GM10266 (cell line): Measurements from ENCODE around the gene VWA8.
A peak's percentile ranks its signal among the peaks of the same experiment; 100 is the strongest.

Source experiments
- DNase-seq: peaks from one replicate; pipeline ENCODE4 v3.0.0; 2012; ENCODE audit errors: extremely low spot score
- TF ChIP-seq, protein P1 (sequence below): IDR thresholded peaks from 2 replicates; pipeline ENCODE4 v1.5.1; 2012; ENCODE audit warnings: mild to moderate bottlenecking, low read depth; ENCODE audit not compliant: control insufficient read depth, insufficient read depth; ENCODE audit errors: missing control alignments

Gene VWA8

DNA sequence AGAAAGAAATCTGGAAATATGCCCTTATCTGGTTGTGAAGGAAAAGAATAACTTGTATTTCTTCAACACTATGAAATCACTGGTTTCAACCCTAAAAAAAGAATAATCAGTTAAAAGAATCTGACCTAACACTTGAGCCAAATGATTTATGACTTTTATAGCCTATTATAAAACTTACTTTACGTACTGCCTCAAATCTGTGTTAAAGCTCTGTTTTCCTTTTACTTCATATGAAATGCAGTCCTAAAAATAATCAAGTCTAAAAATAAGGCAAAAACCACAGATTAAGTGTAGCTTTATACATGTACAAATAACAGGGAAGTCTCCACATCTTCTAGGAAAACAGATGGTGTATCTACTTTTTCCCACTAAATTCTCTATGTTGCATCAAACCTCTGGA, 101.3 kb downstream of the VWA8 start:
- DNase-seq, result no peak

DNA sequence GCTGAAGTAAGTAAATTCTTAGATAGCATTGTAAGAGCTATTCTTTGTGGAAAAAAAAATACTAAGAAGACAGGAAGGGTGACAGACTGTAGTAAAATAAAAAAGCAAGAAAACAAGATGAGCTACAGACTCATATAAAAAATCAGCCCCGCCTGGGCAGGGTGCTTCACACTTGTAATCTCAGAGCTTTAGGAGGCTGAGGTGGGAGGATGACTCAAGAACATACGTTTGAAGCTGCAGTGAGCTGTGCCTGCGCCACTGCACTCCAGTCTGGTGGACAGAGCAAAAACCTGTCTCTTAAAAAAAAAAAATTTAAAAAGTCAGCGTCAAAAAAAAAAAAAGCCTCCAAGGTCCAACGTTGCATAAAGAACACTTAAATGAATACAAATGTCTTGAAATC, 102.1 kb downstream of the VWA8 start:
- TF ChIP-seq, protein P1, sequence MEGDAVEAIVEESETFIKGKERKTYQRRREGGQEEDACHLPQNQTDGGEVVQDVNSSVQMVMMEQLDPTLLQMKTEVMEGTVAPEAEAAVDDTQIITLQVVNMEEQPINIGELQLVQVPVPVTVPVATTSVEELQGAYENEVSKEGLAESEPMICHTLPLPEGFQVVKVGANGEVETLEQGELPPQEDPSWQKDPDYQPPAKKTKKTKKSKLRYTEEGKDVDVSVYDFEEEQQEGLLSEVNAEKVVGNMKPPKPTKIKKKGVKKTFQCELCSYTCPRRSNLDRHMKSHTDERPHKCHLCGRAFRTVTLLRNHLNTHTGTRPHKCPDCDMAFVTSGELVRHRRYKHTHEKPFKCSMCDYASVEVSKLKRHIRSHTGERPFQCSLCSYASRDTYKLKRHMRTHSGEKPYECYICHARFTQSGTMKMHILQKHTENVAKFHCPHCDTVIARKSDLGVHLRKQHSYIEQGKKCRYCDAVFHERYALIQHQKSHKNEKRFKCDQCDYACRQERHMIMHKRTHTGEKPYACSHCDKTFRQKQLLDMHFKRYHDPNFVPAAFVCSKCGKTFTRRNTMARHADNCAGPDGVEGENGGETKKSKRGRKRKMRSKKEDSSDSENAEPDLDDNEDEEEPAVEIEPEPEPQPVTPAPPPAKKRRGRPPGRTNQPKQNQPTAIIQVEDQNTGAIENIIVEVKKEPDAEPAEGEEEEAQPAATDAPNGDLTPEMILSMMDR, result no peak

More for the DNA sequence above, 101.3 kb downstream of the VWA8 start:
- TF ChIP-seq, protein P1, result no peak

DNA sequence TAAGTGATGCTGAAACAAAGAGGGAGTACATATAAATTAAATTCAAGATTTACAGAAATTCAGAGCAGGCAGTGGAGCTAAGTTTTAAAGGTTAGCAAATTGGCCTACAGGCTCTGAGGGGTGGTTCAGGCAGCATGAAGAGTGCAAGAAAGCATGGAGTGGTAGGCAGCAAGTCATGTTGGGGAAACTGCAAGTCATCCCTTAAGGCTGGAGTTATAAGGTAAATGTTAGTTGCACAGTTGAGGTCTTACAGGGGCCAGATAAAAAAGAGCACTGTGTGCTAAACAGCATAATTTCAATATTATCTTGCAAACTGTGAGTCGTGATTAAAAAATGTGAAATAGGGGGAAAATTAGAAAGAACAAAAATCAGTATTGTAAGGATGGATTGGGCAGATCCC, 106.2 kb downstream of the VWA8 start:
- DNase-seq, result no peak

More for the DNA sequence above, 102.1 kb downstream of the VWA8 start:
- no peak for DNase-seq

DNA sequence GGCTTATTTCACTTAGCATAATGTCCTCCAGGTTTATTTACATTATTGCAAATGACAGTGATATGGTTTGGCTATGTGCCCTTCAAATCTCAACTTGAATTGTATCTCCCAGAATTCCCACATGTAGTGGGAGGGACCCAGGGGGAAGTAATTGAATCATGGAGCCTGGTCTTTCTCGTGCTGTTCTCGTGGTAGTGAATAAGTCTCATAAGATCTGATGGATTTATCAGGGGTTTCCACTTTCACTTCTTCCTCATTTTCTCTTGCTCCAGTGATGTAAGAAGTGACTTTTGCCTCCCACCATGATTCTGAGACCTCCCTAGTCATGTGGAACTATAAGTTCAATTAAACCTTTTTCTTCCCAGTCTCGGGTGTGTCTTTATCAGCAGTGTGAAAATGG, 109.6 kb downstream of the VWA8 start:
- no peak for DNase-seq
- TF ChIP-seq, protein P1, result no peak

More for the DNA sequence above, 106.2 kb downstream of the VWA8 start:
- TF ChIP-seq, protein P1, result no peak

DNA sequence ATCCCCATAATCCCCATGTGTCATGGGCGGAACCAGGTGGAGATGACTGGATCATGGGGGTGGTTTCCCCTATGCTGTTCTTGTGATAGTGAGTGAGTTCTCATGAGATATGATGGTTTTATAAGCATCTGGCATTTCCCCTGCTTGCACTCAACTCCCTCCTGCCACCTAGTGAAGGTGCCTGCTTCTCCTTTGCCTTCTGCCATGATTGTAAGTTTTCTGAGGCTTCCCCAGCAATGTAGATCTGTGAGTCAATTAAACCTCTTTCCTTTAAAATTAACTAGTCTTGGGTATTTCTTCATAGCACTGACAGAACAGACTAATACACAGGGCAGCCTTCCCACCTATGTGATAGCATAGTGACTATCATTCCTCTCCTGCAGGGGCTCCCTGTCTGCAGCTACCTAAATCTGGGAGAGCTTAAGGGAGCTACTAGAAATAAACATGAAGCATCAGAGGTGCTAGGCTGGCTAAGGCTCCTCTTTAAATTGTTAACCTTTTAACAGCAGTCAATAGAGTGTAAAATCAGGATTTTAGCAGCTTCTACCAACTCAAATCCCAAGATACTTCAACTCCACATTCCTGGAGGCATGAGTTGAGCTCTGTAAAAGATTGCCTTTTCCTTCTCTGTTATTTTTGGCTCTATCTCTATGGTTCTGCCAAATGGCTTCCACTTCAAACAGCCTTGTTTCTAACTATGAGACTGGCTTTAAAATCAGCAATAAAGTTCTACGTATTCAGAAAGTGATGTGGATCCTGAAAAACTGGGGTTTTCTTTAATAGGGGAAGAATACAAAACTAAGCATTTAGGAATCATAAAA, 112.3 kb downstream of the VWA8 start:
- DNase-seq, result no peak

DNA sequence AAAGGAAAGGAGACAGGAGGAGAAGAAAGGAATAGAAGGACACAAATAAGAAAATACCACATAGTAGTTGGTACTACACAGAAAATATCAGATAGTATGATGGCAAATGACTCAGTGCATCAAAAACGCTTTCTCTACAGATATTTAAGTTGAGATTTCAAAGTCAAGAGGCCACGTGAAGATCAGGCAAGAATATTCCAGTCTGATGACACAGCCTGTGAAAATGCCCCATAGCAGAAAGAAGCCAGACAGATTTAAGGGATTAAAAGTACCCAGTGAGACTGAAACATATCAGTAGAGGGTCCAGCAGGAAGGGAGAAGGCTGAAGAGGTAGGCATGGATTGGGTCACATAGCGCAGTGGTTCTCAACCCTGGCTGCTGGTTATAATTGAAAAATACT, 113.7 kb downstream of the VWA8 start:
- no peak for DNase-seq
- TF ChIP-seq, protein P1, result no peak

More for the DNA sequence above, 112.3 kb downstream of the VWA8 start:
- TF ChIP-seq, protein P1, result peak; percentile 6

DNA sequence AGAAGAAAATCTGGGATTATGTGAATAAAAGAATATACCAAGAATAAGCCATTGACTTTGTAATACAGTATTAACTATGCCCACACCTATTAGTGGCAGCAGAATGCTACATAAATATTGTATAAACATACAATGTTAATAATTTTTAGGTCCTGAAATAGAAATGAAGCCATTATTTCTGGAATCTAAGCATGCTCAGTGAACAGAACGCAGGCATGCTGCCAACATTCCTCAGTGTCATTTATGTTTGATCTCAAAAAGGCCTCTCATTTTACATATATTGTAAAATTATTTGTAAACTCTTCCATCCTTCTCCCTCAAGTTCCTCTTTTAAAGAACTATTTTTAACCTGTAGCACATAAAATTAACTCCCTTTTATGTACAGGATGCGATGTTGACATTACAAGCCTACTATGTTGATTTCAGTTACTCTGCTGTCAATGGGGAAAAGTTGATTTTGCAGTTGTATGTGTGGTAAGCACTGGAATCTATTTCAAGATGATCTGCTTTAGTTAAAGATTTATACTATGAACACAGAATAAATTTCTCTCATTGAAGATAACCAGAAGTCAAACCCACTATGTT, 118.8 kb downstream of the VWA8 start:
- TF ChIP-seq, protein P1, result no peak
- no peak for DNase-seq
